ENCODE results near the gene HAUS2.
A peak's percentile ranks its signal among the peaks of the same experiment; 100 is the strongest.

The HAUS2 gene

GRCh38 chr15:42528970-42529369 lies 19.7 kb upstream of the HAUS2 start:
- Mint-ChIP-seq H3K9me3 (no peaks in the 10 kb centered on the region), H3K4me1 (no peaks in the 10 kb centered on the region), H3K27me3 (ENCODE audit: low read depth) (no peaks in the 10 kb centered on the region), H3K4me3 (no peak overlapping the region), H3K36me3 (ENCODE audit: low read depth) (peaks cover 46% of the 10 kb centered on the region), H3K27ac (no peak overlapping the region)
- TF ChIP-seq CTCF (IDR thresholded peaks at IDR 0.05; ENCODE audit: unreplicated experiment in 3 of 3): no peak

GRCh38 chr15:42533246-42533645 lies 15.4 kb upstream of the HAUS2 start:
- Mint-ChIP-seq H3K4me3 (no peak overlapping the region), H3K27ac (no peak overlapping the region), H3K4me1 (no peaks in the 10 kb centered on the region), H3K36me3 (ENCODE audit: low read depth) (peaks cover 57% of the 10 kb centered on the region), H3K9me3 (no peaks in the 10 kb centered on the region), H3K27me3 (ENCODE audit: low read depth) (no peaks in the 10 kb centered on the region)
- no peak for TF ChIP-seq CTCF (IDR thresholded peaks at IDR 0.05; ENCODE audit: unreplicated experiment in 3 of 3)

DNA sequence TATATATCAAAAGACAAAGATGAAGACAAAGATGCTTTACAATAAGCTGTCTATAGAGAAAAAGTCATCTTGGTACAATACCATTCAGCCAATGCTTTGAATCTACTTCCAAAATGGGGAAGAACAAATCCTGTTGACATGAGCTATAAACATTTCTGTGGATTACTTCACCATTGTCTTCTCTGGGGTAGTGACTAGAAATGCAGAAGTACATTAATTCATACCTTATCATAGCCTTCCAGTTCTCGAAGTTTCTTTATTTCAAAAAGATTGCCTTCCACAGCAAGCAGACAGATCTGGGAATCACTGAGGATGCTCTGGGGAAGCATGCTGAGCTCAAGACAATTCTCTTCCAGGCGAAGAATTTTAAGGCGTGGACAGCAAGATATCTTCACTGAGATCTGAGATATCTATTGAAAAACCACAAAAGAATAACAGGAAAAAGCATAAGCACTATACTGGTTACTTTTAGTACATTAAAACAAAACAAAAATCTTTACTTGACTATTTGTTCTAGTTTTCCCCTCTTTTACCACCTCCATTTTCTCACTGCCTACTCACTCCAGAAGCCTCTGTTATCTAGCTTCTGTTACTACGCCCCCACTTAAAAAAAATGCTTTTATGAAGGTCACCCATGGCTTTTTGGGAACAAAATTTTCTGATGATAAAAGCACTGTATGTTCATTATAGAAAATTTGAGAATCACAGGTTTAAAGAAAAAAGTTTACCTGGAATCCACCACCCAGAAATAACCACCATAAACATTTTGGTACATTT lies 3.6 kb upstream of the HAUS2 start:
- Mint-ChIP-seq H3K9me3 (no peaks in the 10 kb centered on the region), H3K4me1 (peaks cover 30% of the 10 kb centered on the region), H3K36me3 (ENCODE audit: low read depth) (peaks cover 29% of the 10 kb centered on the region)

GRCh38 chr15:42547918-42548248 lies 755 bp upstream of the HAUS2 start:
- Mint-ChIP-seq H3K36me3 (ENCODE audit: low read depth) (peaks cover 19% of the 10 kb centered on the region), H3K4me1 (peaks cover 31% of the 10 kb centered on the region), H3K9me3 (no peaks in the 10 kb centered on the region), H3K27ac (peak overlapping the region; percentile 90 to 97 (median 92)), H3K4me3 (peak overlapping the region; percentile 92 to 97 (median 95)), H3K27me3 (ENCODE audit: low read depth) (no peaks in the 10 kb centered on the region)
- TF ChIP-seq CTCF (IDR thresholded peaks at IDR 0.05; ENCODE audit: unreplicated experiment in 3 of 3): no peak

More for the DNA sequence above, 3.6 kb upstream of the HAUS2 start:
- Mint-ChIP-seq H3K4me3 (peak overlapping the region in 1 of 3 experiments; percentile 27), H3K27ac (no peak overlapping the region), H3K27me3 (ENCODE audit: low read depth) (no peaks in the 10 kb centered on the region)
- TF ChIP-seq CTCF (IDR thresholded peaks at IDR 0.05; ENCODE audit: unreplicated experiment in 3 of 3): no peak

DNA sequence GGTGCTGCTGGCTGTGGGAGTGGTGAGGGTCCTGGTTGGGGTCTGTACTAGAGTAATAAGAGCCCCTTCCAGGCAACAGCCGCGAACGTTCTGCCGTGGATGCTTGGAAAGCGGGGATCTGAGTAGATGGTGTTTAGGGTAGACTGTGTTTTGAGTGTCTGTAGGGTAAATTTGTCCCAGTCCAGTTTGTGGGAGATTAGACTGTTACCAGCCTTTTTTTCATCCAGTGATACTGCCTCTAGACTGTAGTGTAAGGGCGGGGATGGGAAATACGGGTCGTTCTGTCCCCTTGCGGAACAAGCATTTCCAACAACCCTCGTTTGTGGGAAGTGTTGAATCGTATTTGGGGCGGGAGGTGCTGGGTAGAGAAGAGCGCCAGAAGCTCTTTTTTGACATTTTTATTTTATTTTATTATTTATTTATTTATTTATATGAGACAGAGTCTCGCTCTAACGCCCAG lies 424 bp downstream of the HAUS2 start:
- H3K9me3 Mint-ChIP-seq: no peaks in the 10 kb centered on the region
- no peaks in the 10 kb centered on the region for H3K27me3 Mint-ChIP-seq (ENCODE audit: low read depth)
- H3K4me1 Mint-ChIP-seq: peaks cover 31% of the 10 kb centered on the region
- H3K36me3 Mint-ChIP-seq (ENCODE audit: low read depth): peaks cover 16% of the 10 kb centered on the region
- peak overlapping the region; percentile 92 to 97 (median 95) for H3K4me3 Mint-ChIP-seq
- H3K27ac Mint-ChIP-seq: peak overlapping the region; percentile 90 to 97 (median 92)
- TF ChIP-seq CTCF (IDR thresholded peaks at IDR 0.05; ENCODE audit: unreplicated experiment in 3 of 3): no peak

Data from nephron (organoid).